DND-41 (cell line): ENCODE results near the gene CCDC73.

ENCODE experiments used
- ATAC-seq: fragments of 200-7000 bp; cut with Tn5 transposase; 3 replicates; pipeline ENCODE4 v1.9.1; 2021; ENCODE audit warnings: low read depth; ENCODE audit not compliant: insufficient read depth
- DNase-seq: peaks from one replicate; pipeline ENCODE4 v3.0.0-alpha.2; 2020
- H2AFZ ChIP-seq: 2 replicates; pipeline ENCODE4 v1.6.0; 2012; ENCODE audit warnings: low read depth, low read length
- H3K27ac ChIP-seq: 2 replicates; pipeline ENCODE4 v1.5.1; 2012; ENCODE audit warnings: low read length, inconsistent platforms
- H3K27me3 ChIP-seq: fragments of 200-600 bp; sonication (generic); 2 replicates; pipeline ENCODE4 v1.6.0; 2012; ENCODE audit warnings: low read length, mild to moderate bottlenecking, inconsistent platforms; ENCODE audit not compliant: insufficient read depth, poor library complexity
- H3K36me3 ChIP-seq: 2 replicates; pipeline ENCODE4 v1.5.1; 2012; ENCODE audit warnings: low read length, inconsistent platforms; ENCODE audit not compliant: insufficient read depth
- H3K4me1 ChIP-seq: 2 replicates; pipeline ENCODE4 v1.5.1; 2012; ENCODE audit warnings: mild to moderate bottlenecking, low read length; ENCODE audit not compliant: insufficient read depth
- H3K4me2 ChIP-seq: 2 replicates; pipeline ENCODE4 v1.6.0; 2012; ENCODE audit warnings: mild to moderate bottlenecking, moderate library complexity, low read length, inconsistent platforms; ENCODE audit not compliant: insufficient read depth
- H3K4me3 ChIP-seq, 2 experiments: fragments of 200-600 bp in 1 of 2; shearing (Covaris generic) in 1 of 2; 2 replicates each; pipeline ENCODE4 v1.5.1; 2012 to 2016; ENCODE audit warnings: inconsistent platforms in 2 of 2, low read length in 2 of 2, mild to moderate bottlenecking in 2 of 2, low read depth in 1 of 2, moderate library complexity in 1 of 2
- H3K79me2 ChIP-seq: 2 replicates; pipeline ENCODE4 v1.6.0; 2012; ENCODE audit warnings: low read length, inconsistent platforms; ENCODE audit not compliant: insufficient read depth
- H3K9ac ChIP-seq: 2 replicates; pipeline ENCODE4 v1.6.0; 2012; ENCODE audit warnings: low read depth, mild to moderate bottlenecking, inconsistent platforms, low read length, moderate library complexity
- H3K9me3 ChIP-seq: 2 replicates; pipeline ENCODE4 v1.5.1; 2012; ENCODE audit warnings: low read length, moderate library complexity, mild to moderate bottlenecking, inconsistent platforms; ENCODE audit not compliant: insufficient read depth, severe bottlenecking
- H4K20me1 ChIP-seq: 2 replicates; pipeline ENCODE4 v1.6.0; 2012; ENCODE audit warnings: low read length; ENCODE audit not compliant: insufficient read depth
- EZH2 ChIP-seq: IDR thresholded peaks from 3 replicates; pipeline ENCODE4 v1.6.1; 2012; ENCODE audit warnings: borderline replicate concordance, low read depth, mild to moderate bottlenecking, moderate library complexity, low read length, inconsistent platforms; ENCODE audit not compliant: severe bottlenecking
- TF ChIP-seq, protein P1 (sequence below): IDR thresholded peaks from 2 replicates; pipeline ENCODE4 v1.5.1; 2012; ENCODE audit warnings: borderline replicate concordance, low read length, moderate library complexity, mild to moderate bottlenecking; ENCODE audit not compliant: poor library complexity, severe bottlenecking; ENCODE audit errors: extremely low read depth

CCDC73 gene

DNA sequence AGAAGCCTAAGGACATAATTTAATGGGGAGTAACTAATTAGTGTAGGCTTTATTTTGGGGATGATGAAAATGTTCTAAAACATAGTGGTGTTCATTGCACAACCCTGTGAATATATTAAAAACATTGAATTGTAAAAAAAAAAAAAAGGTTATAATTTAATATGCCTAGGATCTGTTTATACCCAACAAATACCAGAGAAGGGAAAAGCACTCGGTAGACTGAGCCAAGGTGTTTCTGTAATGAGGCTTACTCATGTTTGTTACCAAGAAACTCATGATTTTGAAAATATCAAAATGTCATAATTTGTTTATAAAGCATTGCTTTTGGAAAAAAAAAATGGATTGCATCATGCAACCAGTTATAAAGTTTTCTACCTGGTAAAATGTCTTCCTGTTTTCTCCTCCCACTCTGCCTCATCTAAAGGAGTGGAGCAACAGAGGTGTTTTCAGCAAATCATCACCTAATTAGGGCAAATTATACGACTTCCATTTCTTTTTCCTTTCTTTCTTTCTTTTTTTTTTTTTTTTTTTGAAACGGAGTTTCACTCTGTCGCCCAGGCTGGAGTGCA, 225.1 kb downstream of the CCDC73 start:
- no peak for DNase-seq
- no peaks in the 10 kb centered on the region for H3K9me3 ChIP-seq
- no peak overlapping the region for H3K4me3 ChIP-seq
- no peaks in the 10 kb centered on the region for H4K20me1 ChIP-seq
- TF ChIP-seq, protein P1, sequence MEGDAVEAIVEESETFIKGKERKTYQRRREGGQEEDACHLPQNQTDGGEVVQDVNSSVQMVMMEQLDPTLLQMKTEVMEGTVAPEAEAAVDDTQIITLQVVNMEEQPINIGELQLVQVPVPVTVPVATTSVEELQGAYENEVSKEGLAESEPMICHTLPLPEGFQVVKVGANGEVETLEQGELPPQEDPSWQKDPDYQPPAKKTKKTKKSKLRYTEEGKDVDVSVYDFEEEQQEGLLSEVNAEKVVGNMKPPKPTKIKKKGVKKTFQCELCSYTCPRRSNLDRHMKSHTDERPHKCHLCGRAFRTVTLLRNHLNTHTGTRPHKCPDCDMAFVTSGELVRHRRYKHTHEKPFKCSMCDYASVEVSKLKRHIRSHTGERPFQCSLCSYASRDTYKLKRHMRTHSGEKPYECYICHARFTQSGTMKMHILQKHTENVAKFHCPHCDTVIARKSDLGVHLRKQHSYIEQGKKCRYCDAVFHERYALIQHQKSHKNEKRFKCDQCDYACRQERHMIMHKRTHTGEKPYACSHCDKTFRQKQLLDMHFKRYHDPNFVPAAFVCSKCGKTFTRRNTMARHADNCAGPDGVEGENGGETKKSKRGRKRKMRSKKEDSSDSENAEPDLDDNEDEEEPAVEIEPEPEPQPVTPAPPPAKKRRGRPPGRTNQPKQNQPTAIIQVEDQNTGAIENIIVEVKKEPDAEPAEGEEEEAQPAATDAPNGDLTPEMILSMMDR = no peak
- no peak for TF ChIP-seq EZH2
- no peaks in the 10 kb centered on the region for H3K27me3 ChIP-seq
- H3K4me1 ChIP-seq = peaks cover 23% of the 10 kb centered on the region
- no peak overlapping the region for H2AFZ ChIP-seq
- no peaks in the 10 kb centered on the region for H3K79me2 ChIP-seq
- no peaks in the 10 kb centered on the region for H3K36me3 ChIP-seq
- H3K9ac ChIP-seq = no peak overlapping the region
- no peak for ATAC-seq
- no peak overlapping the region for H3K27ac ChIP-seq
- no peak overlapping the region for H3K4me2 ChIP-seq

DNA sequence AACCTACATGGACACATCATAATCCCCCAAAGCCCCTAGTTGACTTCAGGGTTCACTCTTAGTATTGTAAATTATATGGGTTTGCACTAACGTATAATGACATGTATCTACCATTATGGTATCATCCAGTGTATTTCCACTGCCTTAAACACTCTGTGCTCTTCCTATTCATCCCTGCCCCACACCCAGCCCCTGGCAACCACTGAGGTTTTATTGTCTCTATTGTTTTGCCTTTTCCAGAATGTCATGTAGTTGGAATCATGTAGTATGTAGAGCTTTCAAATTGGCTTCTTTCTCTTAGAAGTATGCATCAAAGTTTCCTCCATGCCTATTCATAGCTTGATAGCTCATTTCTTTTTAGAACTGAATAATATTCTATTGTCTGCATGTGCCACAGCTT, 227.3 kb downstream of the CCDC73 start:
- DNase-seq (no peak), ATAC-seq (no peak)
- TF ChIP-seq, protein P1 = no peak
- no peak for TF ChIP-seq EZH2
- H3K27ac ChIP-seq = no peak overlapping the region
- H3K9ac ChIP-seq = no peak overlapping the region
- no peak overlapping the region for H3K4me3 ChIP-seq
- H3K4me1 ChIP-seq = peaks cover 19% of the 10 kb centered on the region
- no peaks in the 10 kb centered on the region for H3K9me3 ChIP-seq
- H4K20me1 ChIP-seq = no peaks in the 10 kb centered on the region
- no peak overlapping the region for H2AFZ ChIP-seq
- H3K79me2 ChIP-seq = no peaks in the 10 kb centered on the region
- H3K27me3 ChIP-seq = no peaks in the 10 kb centered on the region
- no peaks in the 10 kb centered on the region for H3K36me3 ChIP-seq
- H3K4me2 ChIP-seq = no peak overlapping the region

DNA sequence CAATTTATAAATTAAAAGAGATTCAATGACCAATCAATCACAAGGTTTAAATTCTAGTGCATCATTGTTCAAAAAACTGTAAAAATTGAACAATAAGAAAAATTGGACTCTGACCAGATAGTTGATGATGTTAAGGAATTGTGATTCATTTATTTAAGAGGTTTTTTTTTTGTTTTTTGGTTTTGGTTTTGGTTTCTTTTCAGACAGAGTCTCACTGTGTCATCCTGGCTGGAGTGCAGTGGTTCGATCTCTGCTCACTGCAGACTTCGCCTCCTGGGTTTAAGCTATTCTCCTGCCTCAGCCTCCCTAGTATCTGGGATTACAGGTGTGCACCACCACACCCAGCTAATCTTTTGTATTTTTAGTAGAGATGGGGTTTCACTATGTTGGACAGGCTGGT, 227.9 kb downstream of the CCDC73 start:
- H3K36me3 ChIP-seq = no peaks in the 10 kb centered on the region
- peak; percentile 53; the same call in 2 of the 3 replicates for ATAC-seq

More for the DNA sequence above, 227.9 kb downstream of the CCDC73 start:
- no peaks in the 10 kb centered on the region for H3K79me2 ChIP-seq
- no peak overlapping the region; the same call in 1 of the 2 replicates for H2AFZ ChIP-seq
- no peak overlapping the region for H3K27ac ChIP-seq
- no peak overlapping the region for H3K4me2 ChIP-seq
- peak; percentile 35 for DNase-seq
- peaks cover 13% of the 10 kb centered on the region for H3K4me1 ChIP-seq
- no peaks in the 10 kb centered on the region for H4K20me1 ChIP-seq
- H3K9ac ChIP-seq = no peak overlapping the region
- no peaks in the 10 kb centered on the region for H3K27me3 ChIP-seq
- TF ChIP-seq, protein P1 = no peak
- no peaks in the 10 kb centered on the region for H3K9me3 ChIP-seq
- no peak overlapping the region for H3K4me3 ChIP-seq
